GM06990 (cell line): ENCODE data around the gene LINC00632.

ENCODE experiments used
- DNase-seq: peaks from one replicate; pipeline ENCODE4 v3.0.0-alpha.2; 2011; ENCODE audit not compliant: insufficient read length; ENCODE audit errors: extremely low read depth
- H3K27me3 ChIP-seq: replicated peaks from 2 replicates; pipeline ENCODE4 v1.6.0; 2011; ENCODE audit warnings: low read length; ENCODE audit not compliant: control insufficient read depth, insufficient read depth
- H3K36me3 ChIP-seq: 2 replicates; pipeline ENCODE4 v1.5.1; 2011; ENCODE audit warnings: low read length; ENCODE audit not compliant: control insufficient read depth, insufficient read depth
- H3K4me3 ChIP-seq: replicated peaks from 2 replicates; pipeline ENCODE4 v1.5.1; 2011; ENCODE audit warnings: low read depth, mild to moderate bottlenecking, control low read depth, low read length
- TF ChIP-seq, protein P1 (sequence below): IDR thresholded peaks from 2 replicates; pipeline ENCODE4 v1.5.1; 2011; ENCODE audit warnings: low read length, control low read depth, mild to moderate bottlenecking, inconsistent platforms; ENCODE audit not compliant: insufficient read depth, poor library complexity, severe bottlenecking

LINC00632 gene

DNA sequence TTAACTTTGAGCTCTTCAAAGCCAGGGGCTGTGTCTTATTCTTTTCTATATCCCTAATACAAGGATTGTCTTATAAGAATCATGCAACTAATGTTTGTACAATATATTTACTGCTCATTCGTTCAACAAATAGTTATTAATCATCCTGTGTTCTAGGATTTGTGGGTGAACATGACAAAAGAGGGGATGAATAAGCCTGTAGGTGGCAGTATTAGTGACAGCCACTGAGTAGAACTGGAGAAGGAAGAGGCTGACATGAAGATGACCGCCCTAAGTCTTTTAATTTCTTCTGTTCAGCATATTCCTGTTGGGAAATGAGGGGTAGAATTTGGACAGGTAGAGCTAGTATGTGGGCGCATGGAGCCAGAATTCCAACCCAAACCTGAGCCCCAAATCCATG, 11.9 kb upstream of the LINC00632 start:
- TF ChIP-seq, protein P1, sequence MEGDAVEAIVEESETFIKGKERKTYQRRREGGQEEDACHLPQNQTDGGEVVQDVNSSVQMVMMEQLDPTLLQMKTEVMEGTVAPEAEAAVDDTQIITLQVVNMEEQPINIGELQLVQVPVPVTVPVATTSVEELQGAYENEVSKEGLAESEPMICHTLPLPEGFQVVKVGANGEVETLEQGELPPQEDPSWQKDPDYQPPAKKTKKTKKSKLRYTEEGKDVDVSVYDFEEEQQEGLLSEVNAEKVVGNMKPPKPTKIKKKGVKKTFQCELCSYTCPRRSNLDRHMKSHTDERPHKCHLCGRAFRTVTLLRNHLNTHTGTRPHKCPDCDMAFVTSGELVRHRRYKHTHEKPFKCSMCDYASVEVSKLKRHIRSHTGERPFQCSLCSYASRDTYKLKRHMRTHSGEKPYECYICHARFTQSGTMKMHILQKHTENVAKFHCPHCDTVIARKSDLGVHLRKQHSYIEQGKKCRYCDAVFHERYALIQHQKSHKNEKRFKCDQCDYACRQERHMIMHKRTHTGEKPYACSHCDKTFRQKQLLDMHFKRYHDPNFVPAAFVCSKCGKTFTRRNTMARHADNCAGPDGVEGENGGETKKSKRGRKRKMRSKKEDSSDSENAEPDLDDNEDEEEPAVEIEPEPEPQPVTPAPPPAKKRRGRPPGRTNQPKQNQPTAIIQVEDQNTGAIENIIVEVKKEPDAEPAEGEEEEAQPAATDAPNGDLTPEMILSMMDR = no peak
- H3K27me3 ChIP-seq = no peaks in the 10 kb centered on the region
- no peak for DNase-seq
- no peak overlapping the region for H3K4me3 ChIP-seq
- no peaks in the 10 kb centered on the region for H3K36me3 ChIP-seq

DNA sequence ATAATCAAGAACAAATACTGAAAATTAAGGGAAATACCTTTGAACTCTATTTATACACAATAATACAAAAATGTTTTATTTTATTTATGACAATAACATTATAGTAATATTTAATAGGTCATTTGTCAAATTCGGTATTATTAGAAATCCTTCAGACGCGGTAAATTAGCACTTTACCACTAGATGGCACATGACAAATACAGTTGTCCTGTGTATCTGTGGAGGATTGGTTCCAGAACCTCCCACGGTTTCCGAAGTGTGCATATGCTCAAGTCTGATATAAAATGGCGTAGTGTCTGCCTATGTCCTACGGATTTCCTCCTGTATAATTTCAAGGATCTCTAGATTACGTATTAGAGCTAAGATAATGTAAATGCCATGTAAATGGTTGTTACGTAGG, 8.1 kb upstream of the LINC00632 start:
- H3K27me3 ChIP-seq = no peaks in the 10 kb centered on the region
- DNase-seq = no peak
- H3K36me3 ChIP-seq = no peaks in the 10 kb centered on the region
- TF ChIP-seq, protein P1 = peak; percentile 42
- no peak overlapping the region for H3K4me3 ChIP-seq

DNA sequence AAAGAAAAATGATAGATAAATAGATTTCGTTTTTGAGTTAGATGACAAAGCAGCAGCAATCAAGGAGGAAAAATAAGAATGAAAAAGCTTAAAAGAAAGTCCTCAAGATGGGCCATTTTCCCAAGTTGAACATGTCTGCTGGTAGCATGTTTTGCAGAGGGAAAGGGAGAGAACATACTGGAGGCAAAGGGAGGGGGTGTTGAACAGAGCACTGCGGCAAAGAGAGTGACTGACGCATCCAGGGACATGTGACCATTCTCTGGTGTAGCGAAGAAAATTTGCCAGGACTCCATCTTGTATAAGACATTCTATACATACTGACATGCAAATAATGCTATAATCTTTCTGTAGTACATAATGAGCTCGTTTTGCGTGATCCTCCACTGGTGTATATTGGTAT, 1.2 kb downstream of the LINC00632 start:
- no peak for DNase-seq
- H3K27me3 ChIP-seq = no peaks in the 10 kb centered on the region
- H3K36me3 ChIP-seq = no peaks in the 10 kb centered on the region
- TF ChIP-seq, protein P1 = no peak
- H3K4me3 ChIP-seq = no peak overlapping the region

DNA sequence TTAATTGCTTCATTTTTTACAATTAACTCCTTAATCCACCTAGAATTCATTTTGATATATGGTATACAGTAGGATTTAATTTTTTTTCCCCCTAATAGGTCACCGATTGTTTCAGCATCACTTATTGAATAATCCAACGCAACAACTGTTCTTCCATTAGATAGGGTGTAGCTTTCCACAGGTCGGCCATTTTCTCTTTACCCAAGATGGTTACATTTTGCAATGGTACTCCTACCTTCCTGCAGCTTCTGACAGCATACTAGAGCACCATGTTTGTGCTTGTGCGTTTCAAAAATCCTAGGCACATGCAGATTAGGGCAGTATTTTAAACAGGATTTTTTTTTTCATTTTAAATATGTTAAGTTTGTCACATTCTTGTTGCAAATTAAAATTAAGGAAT, 2.3 kb downstream of the LINC00632 start:
- TF ChIP-seq, protein P1 = no peak
- H3K36me3 ChIP-seq = no peaks in the 10 kb centered on the region
- H3K27me3 ChIP-seq = no peaks in the 10 kb centered on the region
- DNase-seq = no peak
- H3K4me3 ChIP-seq = no peak overlapping the region

DNA sequence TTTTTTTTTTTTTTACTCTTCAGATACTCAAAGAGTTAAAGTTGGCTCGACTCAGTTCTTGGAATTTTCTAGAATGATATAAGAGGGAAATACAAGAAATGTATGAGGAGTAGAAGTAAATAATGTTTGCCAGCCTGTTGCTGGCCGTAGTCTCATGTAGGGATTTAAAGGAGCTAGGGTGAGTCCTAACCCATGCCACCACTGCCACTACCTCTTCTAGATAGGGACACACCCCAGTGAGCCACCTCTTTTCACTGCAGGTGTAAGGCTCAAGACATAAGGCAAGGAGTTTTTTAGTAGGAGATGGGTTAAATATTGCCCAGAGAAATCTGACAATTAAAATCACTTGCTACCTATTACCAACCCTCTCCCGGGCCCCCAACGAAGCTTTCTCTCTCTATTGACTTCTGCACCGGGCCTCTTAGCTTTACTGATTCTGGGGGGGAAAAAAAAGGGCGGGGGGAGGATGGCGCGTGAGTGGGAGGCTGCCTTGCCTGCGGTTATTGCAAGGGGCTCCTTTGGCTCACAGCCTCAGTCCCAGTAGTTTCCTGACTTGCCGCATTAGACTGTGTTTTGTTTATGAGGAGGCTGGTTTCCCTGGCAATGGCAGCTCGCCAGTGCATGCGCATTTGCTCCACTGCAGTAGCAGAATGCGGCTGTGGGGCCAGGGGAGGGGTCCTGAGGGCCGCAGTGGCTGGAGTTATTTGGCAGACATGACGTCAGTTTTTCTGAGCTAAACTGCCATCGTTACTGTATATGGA, 3.0 kb downstream of the LINC00632 start:
- H3K4me3 ChIP-seq = no peak overlapping the region
- H3K36me3 ChIP-seq = no peaks in the 10 kb centered on the region
- DNase-seq = peak; percentile 11
- no peaks in the 10 kb centered on the region for H3K27me3 ChIP-seq
- TF ChIP-seq, protein P1 = no peak

DNA sequence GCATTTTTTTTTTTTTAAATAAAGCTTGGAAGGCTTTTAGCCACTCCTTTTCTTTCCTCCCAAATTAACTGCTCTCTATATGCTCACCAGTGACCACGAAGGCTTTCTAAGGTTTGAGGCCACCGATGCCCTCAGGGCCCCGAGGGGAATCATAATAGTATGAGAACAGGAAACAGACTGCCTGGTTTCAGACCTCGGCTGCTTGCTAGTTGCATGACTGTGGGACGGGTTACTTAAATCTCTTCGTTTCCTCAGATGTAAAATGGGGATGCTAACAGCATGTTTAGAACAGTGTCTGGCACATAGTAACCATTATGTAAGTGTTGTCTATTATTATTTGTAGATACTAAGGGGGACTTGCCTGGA, 3.6 kb downstream of the LINC00632 start:
- DNase-seq = no peak
- H3K27me3 ChIP-seq = no peaks in the 10 kb centered on the region
- TF ChIP-seq, protein P1 = no peak
- H3K36me3 ChIP-seq = no peaks in the 10 kb centered on the region
- H3K4me3 ChIP-seq = no peak overlapping the region
